Left ventricle myocardium inferior (tissue), 1 donor: ENCODE measurements around the gene LIN7B. TPM values are rescaled to one million over a fixed set of nuclear protein-coding genes. Genes with fewer than 3 reads are reported as not detected.
A peak's percentile ranks its signal among the peaks of the same experiment; 100 is the strongest.

Experiments used
- DNase-seq: peaks from one replicate; pipeline ENCODE4 v3.0.0-alpha.2; 2020
- H3K27ac ChIP-seq: fragments of 200-600 bp; replicated peaks from 2 replicates; pipeline ENCODE4 v1.8.0; 2021
- H3K27me3 ChIP-seq: fragments of 200-600 bp; 2 replicates; pipeline ENCODE4 v1.8.0; 2021; ENCODE audit warnings: low read depth
- H3K36me3 ChIP-seq: fragments of 200-600 bp; 2 replicates; pipeline ENCODE4 v1.8.0; 2021
- H3K4me1 ChIP-seq: fragments of 200-600 bp; 2 replicates; pipeline ENCODE4 v1.8.0; 2021
- H3K4me3 ChIP-seq: fragments of 200-600 bp; 2 replicates; pipeline ENCODE4 v1.8.0; 2021; ENCODE audit warnings: mild to moderate bottlenecking, moderate library complexity
- H3K9me3 ChIP-seq: fragments of 200-600 bp; replicated peaks from 2 replicates; pipeline ENCODE4 v1.8.0; 2021
- intact Hi-C: fragments of 100-400 bp; cut with micrococcal nuclease; formaldehyde crosslinking; loops from one replicate; pipeline ENCODE4 v1.11.0; 2022
- long read RNA-seq: library from polyadenylated mRNA; unstranded; transcript quantifications from one replicate; pipeline ENCODE4 v2.0.0, GENCODE V29; 2021
- total RNA-seq: library from RNA; stranded (reverse); fragmentation: NEBNext Ultra II Directional; extraction: Animal tissue kit (Norgen Biotek cat#: 25700); gene quantifications from one replicate; pipeline ENCODE4 v1.2.1, GENCODE V29; 2021
- TF ChIP-seq, protein P1 (sequence below): fragments of 200-600 bp; IDR thresholded peaks from 2 replicates; pipeline ENCODE4 v1.8.0; 2021; ENCODE audit warnings: antibody characterized with exemption, mild to moderate bottlenecking, borderline replicate concordance
- donor health status: DM: no; HTN: yes; CAD: no; lungs with severe emphysema.

The LIN7B gene, protein sequence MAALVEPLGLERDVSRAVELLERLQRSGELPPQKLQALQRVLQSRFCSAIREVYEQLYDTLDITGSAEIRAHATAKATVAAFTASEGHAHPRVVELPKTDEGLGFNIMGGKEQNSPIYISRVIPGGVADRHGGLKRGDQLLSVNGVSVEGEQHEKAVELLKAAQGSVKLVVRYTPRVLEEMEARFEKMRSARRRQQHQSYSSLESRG
- 23.4 TPM for total RNA-seq
- long read RNA-seq, transcript LIN7B-201 (6 exons, 755 nt), result major isoform, 15 of 27 reads
- long read RNA-seq, partial matches to known transcripts, result 2 of 27 reads
- long read RNA-seq, other reads (novel, unspliced or antisense), result 9 of 27 reads

DNA sequence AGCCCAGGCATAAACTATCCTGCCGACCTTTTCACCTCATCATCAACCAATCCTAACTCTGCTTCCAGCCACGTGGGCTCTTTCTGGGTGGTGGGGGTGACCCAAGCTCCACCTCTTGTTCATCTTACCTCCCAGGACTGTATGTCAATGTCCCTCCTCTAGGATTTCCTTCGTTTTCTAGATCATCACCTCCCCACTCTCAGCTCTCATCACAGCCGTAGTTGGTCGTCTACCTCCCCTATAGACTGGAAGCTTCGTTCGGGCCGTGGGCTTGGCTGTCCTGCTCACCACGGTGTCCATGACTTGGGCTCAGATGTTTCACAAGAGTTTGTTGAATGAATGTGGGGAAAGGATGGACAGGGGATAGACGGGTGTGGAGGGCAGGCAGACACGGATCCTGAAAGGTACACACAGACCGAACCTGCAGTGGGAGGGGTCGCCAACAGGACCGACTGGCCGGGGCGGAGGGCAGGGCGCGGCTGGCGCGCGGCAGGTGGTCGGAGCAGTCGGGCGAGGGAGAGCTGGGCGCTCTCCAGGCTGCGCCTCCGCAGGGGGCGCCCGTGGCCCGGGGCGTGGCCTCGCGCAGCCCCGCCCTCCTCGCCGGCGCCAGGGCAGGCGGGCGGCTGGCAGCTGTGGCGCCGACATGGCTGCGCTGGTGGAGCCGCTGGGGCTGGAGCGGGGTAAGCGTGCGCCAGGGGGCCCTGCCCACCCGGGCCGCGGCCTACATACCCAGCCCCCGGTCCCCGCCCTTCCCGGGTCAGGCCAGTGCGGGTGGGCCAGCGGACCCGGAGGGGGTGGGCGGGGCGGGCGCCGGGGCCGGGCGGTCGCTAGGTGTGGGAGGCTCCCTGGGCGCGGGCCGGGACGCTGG lies at the start of gene LIN7B:
LIN7B (plus strand) TSS at position 609 of the 868 bp plus-strand sequence; CDS start at position 644, 35 bp downstream.
- Histone ChIP-seq H3K9me3 (no peaks in the 10 kb centered on the region), H3K36me3 (peaks cover 1% of the 10 kb centered on the region), H3K4me1 (peaks cover 57% of the 10 kb centered on the region), H3K27me3 (no peaks in the 10 kb centered on the region), H3K4me3 (peak within 1 kb of the TSS; percentile 97), H3K27ac (peak within 1 kb of the TSS; percentile 92)
- peak; percentile 71 for DNase-seq
- intact Hi-C loops, result no loop called here
- TF ChIP-seq, protein P1, sequence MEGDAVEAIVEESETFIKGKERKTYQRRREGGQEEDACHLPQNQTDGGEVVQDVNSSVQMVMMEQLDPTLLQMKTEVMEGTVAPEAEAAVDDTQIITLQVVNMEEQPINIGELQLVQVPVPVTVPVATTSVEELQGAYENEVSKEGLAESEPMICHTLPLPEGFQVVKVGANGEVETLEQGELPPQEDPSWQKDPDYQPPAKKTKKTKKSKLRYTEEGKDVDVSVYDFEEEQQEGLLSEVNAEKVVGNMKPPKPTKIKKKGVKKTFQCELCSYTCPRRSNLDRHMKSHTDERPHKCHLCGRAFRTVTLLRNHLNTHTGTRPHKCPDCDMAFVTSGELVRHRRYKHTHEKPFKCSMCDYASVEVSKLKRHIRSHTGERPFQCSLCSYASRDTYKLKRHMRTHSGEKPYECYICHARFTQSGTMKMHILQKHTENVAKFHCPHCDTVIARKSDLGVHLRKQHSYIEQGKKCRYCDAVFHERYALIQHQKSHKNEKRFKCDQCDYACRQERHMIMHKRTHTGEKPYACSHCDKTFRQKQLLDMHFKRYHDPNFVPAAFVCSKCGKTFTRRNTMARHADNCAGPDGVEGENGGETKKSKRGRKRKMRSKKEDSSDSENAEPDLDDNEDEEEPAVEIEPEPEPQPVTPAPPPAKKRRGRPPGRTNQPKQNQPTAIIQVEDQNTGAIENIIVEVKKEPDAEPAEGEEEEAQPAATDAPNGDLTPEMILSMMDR, result peak; percentile 74

GRCh38 chr19:49064768-49065611 lies 49.2 kb upstream of the LIN7B start, which contains the start of gene NTF4:
TSS of gene NTF4 (minus strand) at chr19:49064818. CDS start at chr19:49061997, 2,821 bp downstream.
- no peak for DNase-seq
- no peak within 1 kb of the TSS for H3K27ac ChIP-seq
- H3K9me3 ChIP-seq, result no peaks in the 10 kb centered on the region
- peaks cover 94% of the 10 kb centered on the region for H3K27me3 ChIP-seq
- intact Hi-C loops, result no loop called here
- H3K36me3 ChIP-seq, result no peaks in the 10 kb centered on the region
- peaks cover 18% of the 10 kb centered on the region for H3K4me1 ChIP-seq
- TF ChIP-seq, protein P1, result no peak
- peak within 1 kb of the TSS; percentile 53 for H3K4me3 ChIP-seq

- Histone ChIP-seq H3K27me3 (peaks cover 96% of the 10 kb centered on the region), H3K9me3 (no peaks in the 10 kb centered on the region), H3K27ac (no peak overlapping the region), H3K4me1 (peaks cover 18% of the 10 kb centered on the region), H3K36me3 (no peaks in the 10 kb centered on the region), H3K4me3 (no peak overlapping the region)
- DNase-seq, result no peak
- intact Hi-C loops, result no loop called here
- TF ChIP-seq, protein P1, result no peak
Observed at GRCh38 chr19:49065905-49066512, 48.2 kb upstream of the LIN7B start.

DNA sequence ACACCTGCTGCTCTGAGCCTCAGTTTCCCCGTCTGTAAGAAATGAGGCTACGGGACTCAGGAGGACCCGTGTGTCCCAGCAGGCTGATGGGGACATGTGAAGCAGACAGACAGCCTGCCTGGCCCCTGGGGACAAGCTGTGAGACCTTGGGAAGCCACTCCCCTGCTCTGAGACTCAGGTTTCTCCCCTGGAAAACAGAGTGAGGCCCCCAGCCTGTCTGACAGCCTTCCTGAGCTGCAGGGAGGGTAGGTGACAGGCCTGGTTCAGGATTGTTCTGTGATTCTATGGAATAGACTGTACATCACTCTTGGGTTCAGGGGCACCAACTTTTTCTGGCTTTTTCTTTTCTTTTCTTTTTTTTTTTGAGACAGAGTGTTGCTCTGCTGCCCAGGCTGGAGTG lies 46.6 kb upstream of the LIN7B start:
- intact Hi-C loops, result no loop called here
- Histone ChIP-seq H3K27ac (no peak overlapping the region), H3K4me3 (no peak overlapping the region), H3K9me3 (no peaks in the 10 kb centered on the region), H3K4me1 (peaks cover 24% of the 10 kb centered on the region), H3K36me3 (no peaks in the 10 kb centered on the region), H3K27me3 (peaks cover 95% of the 10 kb centered on the region)
- no peak for DNase-seq
- TF ChIP-seq, protein P1, result no peak
